ENCODE measurements around the gene PTPRD. TPM values are rescaled to one million over a fixed set of nuclear protein-coding genes. Genes with fewer than 3 reads are reported as not detected.

Gene PTPRD
- total and polyA plus RNA-seq, 4 donors: 97.4 to 229 (median 161) TPM

DNA sequence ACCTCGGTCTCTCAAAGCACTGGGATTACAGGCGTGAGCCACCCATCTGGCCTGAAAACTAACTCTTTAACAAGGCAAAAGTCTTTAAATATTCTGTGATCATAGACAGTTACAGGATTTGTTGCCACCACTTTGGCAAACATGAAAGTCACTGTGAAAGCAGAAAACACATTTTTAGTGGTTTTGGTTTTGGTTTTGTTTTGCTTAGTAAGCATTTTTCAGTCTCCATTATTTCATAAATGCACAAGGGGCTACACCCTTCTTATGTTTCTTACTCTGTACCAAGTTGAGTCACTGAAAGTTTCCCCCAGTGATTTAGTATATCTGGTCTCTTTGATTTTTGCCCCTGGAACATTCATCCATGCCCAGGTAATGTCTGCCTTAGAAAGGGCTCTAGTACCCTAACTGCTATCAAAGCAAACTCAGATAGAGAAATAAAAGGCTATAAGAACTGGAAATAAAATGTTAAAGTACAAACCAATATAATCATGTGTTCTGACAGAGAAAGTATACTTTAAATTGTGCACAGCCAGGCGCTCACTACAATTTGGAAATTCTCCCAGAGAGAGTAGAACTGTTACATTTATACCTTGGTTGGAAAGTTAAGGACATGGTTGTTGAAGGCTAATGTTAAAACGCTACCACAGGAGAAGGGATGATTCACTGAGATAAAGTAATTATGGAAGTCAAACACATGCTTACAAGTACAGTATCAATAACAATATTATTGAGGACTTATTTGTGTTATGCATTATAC is 1790.7 kb downstream of the PTPRD start:
- Histone ChIP-seq H3K36me3 (ENCODE audit: control insufficient read depth, insufficient read depth, low read length) (no peaks in the 10 kb centered on the region), H3K4me1 (ENCODE audit: control insufficient read depth, insufficient read depth, low read length) (no peaks in the 10 kb centered on the region), H3K4me3 (ENCODE audit: low read depth, low read length) (no peak overlapping the region), H3K27me3 (ENCODE audit: control insufficient read depth, insufficient read depth, low read length) (no peaks in the 10 kb centered on the region), H3K27ac (ENCODE audit: low read depth, low read length) (no peak overlapping the region), H3K9me3 (ENCODE audit: control insufficient read depth, insufficient read depth, low read length) (no peaks in the 10 kb centered on the region)
- no peak for DNase-seq (ENCODE audit: low read depth in 4 of 6, low spot score in 6 of 6)
- no CpG with 5 or more reads among the region's 4 CpGs for WGBS (ENCODE audit: insufficient coverage)

- H3K36me3 ChIP-seq (ENCODE audit: control insufficient read depth, insufficient read depth, low read length): no peaks in the 10 kb centered on the region
- H3K9me3 ChIP-seq (ENCODE audit: control insufficient read depth, insufficient read depth, low read length): peaks cover 1% of the 10 kb centered on the region
- no peak overlapping the region for H3K4me3 ChIP-seq (ENCODE audit: low read depth, low read length)
- no peaks in the 10 kb centered on the region for H3K4me1 ChIP-seq (ENCODE audit: control insufficient read depth, insufficient read depth, low read length)
- no peak for DNase-seq (ENCODE audit: low read depth in 4 of 6, low spot score in 6 of 6)
- no peak overlapping the region for H3K27ac ChIP-seq (ENCODE audit: low read depth, low read length)
- no peaks in the 10 kb centered on the region for H3K27me3 ChIP-seq (ENCODE audit: control insufficient read depth, insufficient read depth, low read length)
Measured at GRCh38 chr9:8817335-8817734, 1795.5 kb downstream of the PTPRD start.

DNA sequence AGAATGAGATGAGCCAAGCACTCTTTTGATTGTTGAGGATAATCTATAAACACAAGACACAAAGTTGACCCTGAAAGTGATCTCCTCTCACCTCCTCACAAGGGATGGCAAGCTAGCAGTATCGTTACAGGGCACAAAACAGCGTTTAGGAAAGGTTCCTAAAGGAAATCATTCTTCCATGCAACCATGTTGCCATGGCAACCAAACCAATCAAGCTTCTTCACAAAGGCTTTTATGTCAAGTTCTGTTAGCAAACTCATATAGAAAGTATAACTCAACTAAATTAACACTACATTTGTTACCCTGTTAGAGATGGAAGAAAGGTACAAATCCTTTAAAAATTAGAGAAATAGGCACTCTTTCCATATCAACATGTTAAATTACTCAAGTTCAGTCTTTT is 1796.4 kb downstream of the PTPRD start:
- peaks cover 1% of the 10 kb centered on the region for H3K9me3 ChIP-seq (ENCODE audit: control insufficient read depth, insufficient read depth, low read length)
- peak; percentile 43 to 94 (median 71) for DNase-seq (ENCODE audit: low read depth in 4 of 6, low spot score in 6 of 6)
- 20% methylated on average over 1 of the region's 2 CpGs for WGBS (ENCODE audit: insufficient coverage)
- H3K4me3 ChIP-seq (ENCODE audit: low read depth, low read length): no peak overlapping the region
- no peaks in the 10 kb centered on the region for H3K4me1 ChIP-seq (ENCODE audit: control insufficient read depth, insufficient read depth, low read length)
- no peaks in the 10 kb centered on the region for H3K27me3 ChIP-seq (ENCODE audit: control insufficient read depth, insufficient read depth, low read length)
- no peaks in the 10 kb centered on the region for H3K36me3 ChIP-seq (ENCODE audit: control insufficient read depth, insufficient read depth, low read length)
- H3K27ac ChIP-seq (ENCODE audit: low read depth, low read length): peak overlapping the region; percentile 25

- DNase-seq (ENCODE audit: low read depth in 4 of 6, low spot score in 6 of 6): peak in 1 of 6 donors; percentile 69
- no CpG with 5 or more reads among the region's 1 CpG for WGBS (ENCODE audit: insufficient coverage)
- H3K9me3 ChIP-seq (ENCODE audit: control insufficient read depth, insufficient read depth, low read length): peaks cover 1% of the 10 kb centered on the region
- H3K27ac ChIP-seq (ENCODE audit: low read depth, low read length): peak overlapping the region; percentile 25
- no peaks in the 10 kb centered on the region for H3K36me3 ChIP-seq (ENCODE audit: control insufficient read depth, insufficient read depth, low read length)
- no peaks in the 10 kb centered on the region for H3K4me1 ChIP-seq (ENCODE audit: control insufficient read depth, insufficient read depth, low read length)
- no peak overlapping the region for H3K4me3 ChIP-seq (ENCODE audit: low read depth, low read length)
- no peaks in the 10 kb centered on the region for H3K27me3 ChIP-seq (ENCODE audit: control insufficient read depth, insufficient read depth, low read length)
Measured at GRCh38 chr9:8815931-8816330, 1796.9 kb downstream of the PTPRD start.

- WGBS (ENCODE audit: insufficient coverage): no CpG with 5 or more reads among the region's 1 CpG
- no peak overlapping the region for H3K27ac ChIP-seq (ENCODE audit: low read depth, low read length)
Measured at GRCh38 chr9:8815219-8815618, 1797.6 kb downstream of the PTPRD start.

GRCh38 chr9:8812888-8813287 is 1799.9 kb downstream of the PTPRD start:
- no peaks in the 10 kb centered on the region for H3K36me3 ChIP-seq (ENCODE audit: control insufficient read depth, insufficient read depth, low read length)
- DNase-seq (ENCODE audit: low read depth in 4 of 6, low spot score in 6 of 6): peak in 1 of 6 donors; percentile 28
- H3K27me3 ChIP-seq (ENCODE audit: control insufficient read depth, insufficient read depth, low read length): no peaks in the 10 kb centered on the region
- H3K27ac ChIP-seq (ENCODE audit: low read depth, low read length): no peak overlapping the region
- no peaks in the 10 kb centered on the region for H3K4me1 ChIP-seq (ENCODE audit: control insufficient read depth, insufficient read depth, low read length)
- peaks cover 1% of the 10 kb centered on the region for H3K9me3 ChIP-seq (ENCODE audit: control insufficient read depth, insufficient read depth, low read length)
- no peak overlapping the region for H3K4me3 ChIP-seq (ENCODE audit: low read depth, low read length)
- 54% methylated on average over 4 of the region's 6 CpGs for WGBS (ENCODE audit: insufficient coverage)

More at GRCh38 chr9:8815219-8815618, 1797.6 kb downstream of the PTPRD start:
- Histone ChIP-seq H3K27me3 (ENCODE audit: control insufficient read depth, insufficient read depth, low read length) (no peaks in the 10 kb centered on the region), H3K36me3 (ENCODE audit: control insufficient read depth, insufficient read depth, low read length) (no peaks in the 10 kb centered on the region), H3K9me3 (ENCODE audit: control insufficient read depth, insufficient read depth, low read length) (peaks cover 1% of the 10 kb centered on the region), H3K4me1 (ENCODE audit: control insufficient read depth, insufficient read depth, low read length) (no peaks in the 10 kb centered on the region), H3K4me3 (ENCODE audit: low read depth, low read length) (no peak overlapping the region)
- DNase-seq (ENCODE audit: low read depth in 4 of 6, low spot score in 6 of 6): no peak

GRCh38 chr9:8809741-8810140 is 1803.1 kb downstream of the PTPRD start:
- Histone ChIP-seq H3K27ac (ENCODE audit: low read depth, low read length) (no peak overlapping the region), H3K36me3 (ENCODE audit: control insufficient read depth, insufficient read depth, low read length) (no peaks in the 10 kb centered on the region), H3K27me3 (ENCODE audit: control insufficient read depth, insufficient read depth, low read length) (no peaks in the 10 kb centered on the region), H3K4me1 (ENCODE audit: control insufficient read depth, insufficient read depth, low read length) (no peaks in the 10 kb centered on the region), H3K4me3 (ENCODE audit: low read depth, low read length) (no peak overlapping the region), H3K9me3 (ENCODE audit: control insufficient read depth, insufficient read depth, low read length) (peaks cover 1% of the 10 kb centered on the region)
- DNase-seq (ENCODE audit: low read depth in 4 of 6, low spot score in 6 of 6): no peak
- WGBS (ENCODE audit: insufficient coverage): 80% methylated on average over 1 of the region's 3 CpGs

DNA sequence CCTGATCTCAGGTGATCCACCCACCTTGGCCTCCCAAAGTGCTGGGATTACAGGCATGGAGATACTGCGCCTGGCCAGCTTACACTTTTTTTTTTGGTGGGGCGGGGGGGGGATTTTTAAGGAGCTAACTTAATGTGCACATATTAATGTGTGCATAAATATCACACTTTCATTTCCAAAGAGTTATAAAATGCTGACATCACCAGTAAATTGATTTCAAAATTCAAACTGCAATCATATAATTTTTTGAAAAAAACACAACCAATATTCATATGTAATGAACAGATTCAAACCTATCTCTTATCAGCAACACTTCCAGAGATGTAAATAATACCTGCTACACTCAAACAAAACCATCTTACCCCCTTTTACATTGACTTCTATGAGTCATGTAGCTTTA is 1806.7 kb downstream of the PTPRD start:
- no peak overlapping the region for H3K4me3 ChIP-seq (ENCODE audit: low read depth, low read length)
- H3K9me3 ChIP-seq (ENCODE audit: control insufficient read depth, insufficient read depth, low read length): no peaks in the 10 kb centered on the region
- H3K36me3 ChIP-seq (ENCODE audit: control insufficient read depth, insufficient read depth, low read length): no peaks in the 10 kb centered on the region
- H3K27me3 ChIP-seq (ENCODE audit: control insufficient read depth, insufficient read depth, low read length): no peaks in the 10 kb centered on the region
- no peak overlapping the region for H3K27ac ChIP-seq (ENCODE audit: low read depth, low read length)
- no peaks in the 10 kb centered on the region for H3K4me1 ChIP-seq (ENCODE audit: control insufficient read depth, insufficient read depth, low read length)
- no peak for DNase-seq (ENCODE audit: low read depth in 4 of 6, low spot score in 6 of 6)
- no CpG with 5 or more reads among the region's 2 CpGs for WGBS (ENCODE audit: insufficient coverage)

- H3K9me3 ChIP-seq (ENCODE audit: control insufficient read depth, insufficient read depth, low read length): no peaks in the 10 kb centered on the region
- no peak for DNase-seq (ENCODE audit: low read depth in 4 of 6, low spot score in 6 of 6)
- no peak overlapping the region for H3K4me3 ChIP-seq (ENCODE audit: low read depth, low read length)
- WGBS (ENCODE audit: insufficient coverage): 100% methylated on average over 2 of the region's 3 CpGs
- no peak overlapping the region for H3K27ac ChIP-seq (ENCODE audit: low read depth, low read length)
- no peaks in the 10 kb centered on the region for H3K4me1 ChIP-seq (ENCODE audit: control insufficient read depth, insufficient read depth, low read length)
- H3K27me3 ChIP-seq (ENCODE audit: control insufficient read depth, insufficient read depth, low read length): no peaks in the 10 kb centered on the region
- no peaks in the 10 kb centered on the region for H3K36me3 ChIP-seq (ENCODE audit: control insufficient read depth, insufficient read depth, low read length)
Measured at GRCh38 chr9:8804613-8805012, 1808.2 kb downstream of the PTPRD start.

DNA sequence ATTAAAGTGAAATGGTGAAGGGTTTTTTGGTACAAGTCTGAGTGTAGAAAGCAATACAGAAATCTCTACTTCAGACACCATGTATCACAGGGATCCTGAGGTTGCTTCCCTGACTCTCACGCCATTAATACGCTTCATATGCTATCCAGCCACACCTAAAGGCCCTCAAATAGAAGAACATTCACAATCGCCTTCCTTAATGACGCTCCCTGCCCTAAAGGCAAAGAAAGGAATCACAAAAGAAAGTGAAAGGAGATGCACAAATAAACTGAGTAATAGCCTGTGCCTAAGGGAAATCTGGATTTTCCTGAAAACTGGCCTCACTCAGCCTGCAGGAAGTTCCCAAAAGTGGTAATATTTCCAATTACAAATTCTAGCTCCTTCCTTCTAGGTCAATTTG is 1810.6 kb downstream of the PTPRD start:
- no peak for DNase-seq (ENCODE audit: low read depth in 4 of 6, low spot score in 6 of 6)
- Histone ChIP-seq H3K9me3 (ENCODE audit: control insufficient read depth, insufficient read depth, low read length) (no peaks in the 10 kb centered on the region), H3K27me3 (ENCODE audit: control insufficient read depth, insufficient read depth, low read length) (no peaks in the 10 kb centered on the region), H3K4me1 (ENCODE audit: control insufficient read depth, insufficient read depth, low read length) (no peaks in the 10 kb centered on the region), H3K4me3 (ENCODE audit: low read depth, low read length) (no peak overlapping the region), H3K27ac (ENCODE audit: low read depth, low read length) (no peak overlapping the region), H3K36me3 (ENCODE audit: control insufficient read depth, insufficient read depth, low read length) (no peaks in the 10 kb centered on the region)
- no CpG with 5 or more reads among the region's 4 CpGs for WGBS (ENCODE audit: insufficient coverage)

All from spinal cord (tissue), 10 donors.